Measurements from ENCODE around the gene PTCH2.
"Not testable (repeated sequence)": the region's sequence is repeated elsewhere in the genome, so short reads cannot be mapped to it uniquely, and the experiment has no call there.

Gene PTCH2

GRCh38 chr1:44838294-44838693 is 4.8 kb downstream of the PTCH2 start:
- DNase-seq (ENCODE audit: low spot score): not testable (repeated sequence)

- peak; percentile 79 for DNase-seq (ENCODE audit: low spot score)
Observed at GRCh38 chr1:44835738-44836675, 7.0 kb downstream of the PTCH2 start.

GRCh38 chr1:44834328-44834727 is 8.7 kb downstream of the PTCH2 start:
- no peak for DNase-seq (ENCODE audit: low spot score)

- DNase-seq (ENCODE audit: low spot score): no peak
Observed at GRCh38 chr1:44832056-44832705, 10.9 kb downstream of the PTCH2 start.

GRCh38 chr1:44831516-44831915 is 11.5 kb downstream of the PTCH2 start:
- DNase-seq (ENCODE audit: low spot score): no peak

GRCh38 chr1:44830900-44831304 is 12.2 kb downstream of the PTCH2 start:
- DNase-seq (ENCODE audit: low spot score): no peak

- DNase-seq (ENCODE audit: low spot score): no peak
Observed at GRCh38 chr1:44829506-44830384, 13.3 kb downstream of the PTCH2 start.

GRCh38 chr1:44828841-44829440 is 14.1 kb downstream of the PTCH2 start:
- DNase-seq (ENCODE audit: low spot score): no peak

GRCh38 chr1:44828003-44828651 is 14.9 kb downstream of the PTCH2 start:
- DNase-seq (ENCODE audit: low spot score): no peak

- no peak for DNase-seq (ENCODE audit: low spot score)
Observed at GRCh38 chr1:44827197-44828002, 15.7 kb downstream of the PTCH2 start.

GRCh38 chr1:44826375-44827196 is 16.5 kb downstream of the PTCH2 start:
- no peak for DNase-seq (ENCODE audit: low spot score)

GRCh38 chr1:44824392-44824791 is 18.7 kb downstream of the PTCH2 start:
- not testable (repeated sequence) for DNase-seq (ENCODE audit: low spot score)

GRCh38 chr1:44822981-44823451 is 20.0 kb downstream of the PTCH2 start:
- DNase-seq (ENCODE audit: low spot score): no peak

GRCh38 chr1:44822131-44822701 is 20.8 kb downstream of the PTCH2 start:
- no peak for DNase-seq (ENCODE audit: low spot score)

GRCh38 chr1:44821240-44821715 is 21.8 kb downstream of the PTCH2 start:
- DNase-seq (ENCODE audit: low spot score): no peak

- no peak for DNase-seq (ENCODE audit: low spot score)
Observed at GRCh38 chr1:44820328-44821239, 22.5 kb downstream of the PTCH2 start.

- peak; percentile 99 for DNase-seq (ENCODE audit: low spot score)
Observed at GRCh38 chr1:44819608-44820327, 23.3 kb downstream of the PTCH2 start.
